Caco-2 (cell line): ENCODE results near the gene KRTAP4-1. TPM values are rescaled to one million over a fixed set of nuclear protein-coding genes. Genes with fewer than 3 reads are reported as not detected.

Experiments
- BruUV-seq: library from RNA; stranded (reverse); fragments of 400-500 nt; replicated peaks from 2 replicates; lab custom pipeline; 2021; lab: Mats Ljungman, UMichigan
- CTCF ChIA-PET: fragments of 300-600 bp; sonication (Branson Sonifier 250); formaldehyde crosslinking; loops from one replicate; lab custom pipeline; 2022; ENCODE audit warnings: antibody characterized with exemption; lab: Charles Lee
- POLR2A ChIA-PET: fragments of 300-600 bp; sonication (Branson Sonifier 250); formaldehyde crosslinking; loops from one replicate; lab custom pipeline; 2022; ENCODE audit warnings: antibody characterized with exemption; lab: Charles Lee
- DNase-seq, 2 experiments: peaks; one replicate each; pipeline versions ENCODE4 v3.0.0 to v3.0.0-alpha.2; 2020 to 2022
- H3K27me3 ChIP-seq: replicated peaks from 2 replicates; pipeline ENCODE4 v1.6.0; 2011; ENCODE audit warnings: low read length; ENCODE audit not compliant: control insufficient read depth, insufficient read depth
- H3K36me3 ChIP-seq: 2 replicates; pipeline ENCODE4 v1.5.1; 2011; ENCODE audit warnings: low read length; ENCODE audit not compliant: control insufficient read depth, insufficient read depth
- H3K4me1 ChIP-seq: fragments of 250-450 bp; sonication (Bioruptor Pico); 2 replicates; pipeline ENCODE4 v1.5.1; 2020; ENCODE audit warnings: mild to moderate bottlenecking
- H3K4me3 ChIP-seq: 2 replicates; pipeline ENCODE4 v1.5.1; 2011; ENCODE audit warnings: low read depth, mild to moderate bottlenecking, control low read depth, low read length
- H3K9me3 ChIP-seq: fragments of 250-450 bp; sonication (Bioruptor Pico); 2 replicates; pipeline ENCODE4 v1.5.1; 2020; ENCODE audit warnings: mild to moderate bottlenecking, moderate library complexity
- H3K27ac Mint-ChIP-seq: one replicate; pipeline ENCODE4 v1.8.0; 2022; ENCODE audit warnings: mixed read lengths; ENCODE audit not compliant: unreplicated experiment
- H3K27me3 Mint-ChIP-seq: one replicate; pipeline ENCODE4 v1.8.0; 2022; ENCODE audit warnings: mixed read lengths; ENCODE audit not compliant: insufficient read depth, unreplicated experiment
- H3K36me3 Mint-ChIP-seq: one replicate; pipeline ENCODE4 v1.8.0; 2022; ENCODE audit warnings: mild to moderate bottlenecking, mixed read lengths; ENCODE audit not compliant: insufficient read depth, unreplicated experiment
- H3K4me1 Mint-ChIP-seq: one replicate; pipeline ENCODE4 v1.8.0; 2022; ENCODE audit warnings: low read depth, mixed read lengths; ENCODE audit not compliant: unreplicated experiment
- H3K4me3 Mint-ChIP-seq: one replicate; pipeline ENCODE4 v1.8.0; 2022; ENCODE audit warnings: mild to moderate bottlenecking, moderate library complexity, mixed read lengths; ENCODE audit not compliant: unreplicated experiment
- H3K9me3 Mint-ChIP-seq: one replicate; pipeline ENCODE4 v1.8.0; 2022; ENCODE audit warnings: mixed read lengths; ENCODE audit not compliant: unreplicated experiment
- CTCF ChIP-seq, 2 experiments: fragments of 200-600 bp in 1 of 2; IDR thresholded peaks; 1 replicate in 1 of 2; 2 replicates in 1 of 2; pipeline versions ENCODE4 v1.5.1 to v1.8.0; 2011 to 2022; ENCODE audit warnings: antibody characterized with exemption in 1 of 2, control low read depth in 1 of 2, inconsistent platforms in 1 of 2, low read depth in 1 of 2, low read length in 1 of 2, mild to moderate bottlenecking in 1 of 2, moderate library complexity in 1 of 2; ENCODE audit not compliant: insufficient read depth in 1 of 2, severe bottlenecking in 1 of 2, unreplicated experiment in 1 of 2
- intact Hi-C: fragments of 100-400 bp; cut with micrococcal nuclease; formaldehyde crosslinking; loops from one replicate; pipeline ENCODE4 v1.10.0; 2022; ENCODE audit not compliant: unreplicated experiment
- total RNA-seq: library from RNA; stranded (reverse); gene quantifications from 2 replicates; pipeline ENCODE4 v1.2.3, GENCODE V29; 2022

KRTAP4-1 gene
- total RNA-seq, 1 experiment from 2014 or later, result not detected

GRCh38 chr17:41147531-41148204, 37.0 kb downstream of the KRTAP4-1 start:
- ChIA-PET CTCF (no interaction called here), POLR2A (no interaction called here)
- H3K36me3 ChIP-seq, result no peaks in the 10 kb centered on the region
- Mint-ChIP-seq H3K36me3 (no peaks in the 10 kb centered on the region), H3K4me1 (no peaks in the 10 kb centered on the region), H3K27me3 (no peaks in the 10 kb centered on the region), H3K4me3 (no peak overlapping the region), H3K27ac (peak overlapping the region; percentile 30), H3K9me3 (peaks cover 26% of the 10 kb centered on the region)
- no peaks in the 10 kb centered on the region for H3K4me1 ChIP-seq
- intact Hi-C loops, result no loop called here
- BruUV-seq, result no TSS peak
- no peak for TF ChIP-seq CTCF (IDR thresholded peaks at IDR 0.05; ENCODE audit: insufficient read depth in 1 of 2, low read depth in 1 of 2, low read length in 1 of 2, severe bottlenecking in 1 of 2, unreplicated experiment in 1 of 2)
- H3K27me3 ChIP-seq, result no peaks in the 10 kb centered on the region
- peaks cover 7% of the 10 kb centered on the region; the same call in 1 of the 2 replicates for H3K9me3 ChIP-seq
- no peak for DNase-seq
- H3K4me3 ChIP-seq, result no peak overlapping the region

GRCh38 chr17:41145261-41145660, 39.5 kb downstream of the KRTAP4-1 start:
- H3K4me1 Mint-ChIP-seq, result no peaks in the 10 kb centered on the region
- intact Hi-C loops, result no loop called here
- ChIA-PET CTCF (no interaction called here), POLR2A (no interaction called here)
- no peaks in the 10 kb centered on the region for H3K27me3 ChIP-seq
- no peak overlapping the region for H3K4me3 Mint-ChIP-seq
- H3K27ac Mint-ChIP-seq, result no peak overlapping the region
- H3K4me3 ChIP-seq, result no peak overlapping the region
- no TSS peak for BruUV-seq
- no peak for TF ChIP-seq CTCF (IDR thresholded peaks at IDR 0.05; ENCODE audit: insufficient read depth in 1 of 2, low read depth in 1 of 2, low read length in 1 of 2, severe bottlenecking in 1 of 2, unreplicated experiment in 1 of 2)
- peaks cover 24% of the 10 kb centered on the region for H3K9me3 ChIP-seq
- no peaks in the 10 kb centered on the region for H3K36me3 ChIP-seq
- peaks cover 49% of the 10 kb centered on the region for H3K9me3 Mint-ChIP-seq
- no peaks in the 10 kb centered on the region for H3K27me3 Mint-ChIP-seq
- H3K36me3 Mint-ChIP-seq, result no peaks in the 10 kb centered on the region
- DNase-seq, result no peak
- no peaks in the 10 kb centered on the region for H3K4me1 ChIP-seq

GRCh38 chr17:41144846-41145245, 39.9 kb downstream of the KRTAP4-1 start:
- ChIA-PET POLR2A (no interaction called here), CTCF (no interaction called here)
- Mint-ChIP-seq H3K27ac (no peak overlapping the region), H3K27me3 (no peaks in the 10 kb centered on the region), H3K9me3 (peaks cover 53% of the 10 kb centered on the region), H3K4me3 (no peak overlapping the region), H3K4me1 (no peaks in the 10 kb centered on the region), H3K36me3 (no peaks in the 10 kb centered on the region)
- no peak for TF ChIP-seq CTCF (IDR thresholded peaks at IDR 0.05; ENCODE audit: insufficient read depth in 1 of 2, low read depth in 1 of 2, low read length in 1 of 2, severe bottlenecking in 1 of 2, unreplicated experiment in 1 of 2)
- DNase-seq, result no peak
- Histone ChIP-seq H3K36me3 (no peaks in the 10 kb centered on the region), H3K4me3 (no peak overlapping the region), H3K27me3 (no peaks in the 10 kb centered on the region), H3K4me1 (no peaks in the 10 kb centered on the region), H3K9me3 (peaks cover 24% of the 10 kb centered on the region)
- no TSS peak for BruUV-seq
- intact Hi-C loops, result no loop called here
